ENCODE results near the gene RESP18.

The RESP18 gene

GRCh38 chr2:219358170-219359075, 25.9 kb upstream of the RESP18 start:
- Histone ChIP-seq H3K23ac (ENCODE audit: low read length) (no peak overlapping the region), H4K8ac (ENCODE audit: low read depth, low read length) (no peak overlapping the region), H3K27me3 (ENCODE audit: insufficient read depth, low read length) (peaks cover 19% of the 10 kb centered on the region), H2BK5ac (ENCODE audit: low read depth, low read length, poor library complexity) (no peak overlapping the region), H3K79me2 (ENCODE audit: control insufficient read depth, insufficient read depth, low read length, poor library complexity) (no peaks in the 10 kb centered on the region), H3K4me1 (ENCODE audit: control insufficient read depth in 1 of 2, insufficient read depth in 2 of 2, low read length in 2 of 2) (peaks cover 0 to 4% of the 10 kb centered on the region in 2 experiments), H3K79me1 (ENCODE audit: low read length) (no peaks in the 10 kb centered on the region), H2BK12ac (ENCODE audit: low read length) (no peak overlapping the region), H3K9ac (ENCODE audit: low read length) (no peak overlapping the region), H3K4me2 (ENCODE audit: low read length) (peak overlapping the region; percentile 24), H3K4ac (ENCODE audit: low read depth, low read length) (no peak overlapping the region), H2AK5ac (ENCODE audit: low read length) (no peak overlapping the region), H3K9me3 (ENCODE audit: insufficient read depth, low read depth, low read length) (no peaks in the 10 kb centered on the region), H3K4me3 (ENCODE audit: low read depth, low read length) (no peak overlapping the region), H3K14ac (ENCODE audit: low read length) (no peak overlapping the region), H4K91ac (ENCODE audit: low read depth, low read length) (no peak overlapping the region), H3K18ac (ENCODE audit: low read length) (no peak overlapping the region), H4K12ac (ENCODE audit: low read depth, low read length) (no peak overlapping the region), H3K36me3 (ENCODE audit: control insufficient read depth in 1 of 2, insufficient read depth in 2 of 2, low read length in 2 of 2) (no peaks in the 10 kb centered on the region), H2AFZ (ENCODE audit: insufficient read depth, low read length, poor library complexity) (no peak overlapping the region), H3K27ac (ENCODE audit: low read depth, low read length) (no peak overlapping the region), H2BK120ac (ENCODE audit: insufficient read depth, low read length, poor library complexity) (no peak overlapping the region)
- no CpG with 5 or more reads among the region's 66 CpGs for WGBS (ENCODE audit: extremely low coverage, insufficient coverage, insufficient read length)
- DNase-seq: no peak

DNA sequence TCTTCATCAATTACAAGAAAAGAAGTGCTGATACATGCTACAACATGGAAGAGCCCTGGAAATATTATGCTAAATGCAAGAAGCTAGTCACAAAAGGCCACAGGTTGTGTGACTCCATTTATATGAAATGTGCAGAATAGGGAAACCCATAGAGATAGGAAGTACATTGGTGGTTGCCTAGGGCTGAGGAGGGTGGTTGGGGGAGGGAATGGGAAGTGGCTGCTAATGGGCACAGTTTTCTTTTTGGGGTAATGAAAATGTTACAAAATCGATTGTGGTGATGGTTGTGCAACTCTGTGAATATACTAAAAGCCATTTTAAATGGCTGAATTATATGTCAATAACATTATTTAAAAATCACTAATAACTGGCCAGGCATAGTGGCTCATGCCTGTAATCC, 24.3 kb upstream of the RESP18 start:
- DNase-seq: peak in 1 of 2 donors; percentile 9
- Histone ChIP-seq H2BK5ac (ENCODE audit: low read depth, low read length, poor library complexity) (no peak overlapping the region), H4K8ac (ENCODE audit: low read depth, low read length) (no peak overlapping the region), H3K14ac (ENCODE audit: low read length) (no peak overlapping the region), H3K4me2 (ENCODE audit: low read length) (no peak overlapping the region), H3K79me2 (ENCODE audit: control insufficient read depth, insufficient read depth, low read length, poor library complexity) (no peaks in the 10 kb centered on the region), H2AFZ (ENCODE audit: insufficient read depth, low read length, poor library complexity) (no peak overlapping the region), H4K91ac (ENCODE audit: low read depth, low read length) (no peak overlapping the region), H2BK120ac (ENCODE audit: insufficient read depth, low read length, poor library complexity) (no peak overlapping the region), H3K27me3 (ENCODE audit: insufficient read depth, low read length) (peaks cover 19% of the 10 kb centered on the region), H2AK5ac (ENCODE audit: low read length) (no peak overlapping the region), H3K9ac (ENCODE audit: low read length) (no peak overlapping the region), H3K9me3 (ENCODE audit: insufficient read depth, low read depth, low read length) (no peaks in the 10 kb centered on the region), H3K4me1 (ENCODE audit: control insufficient read depth in 1 of 2, insufficient read depth in 2 of 2, low read length in 2 of 2) (peaks cover 0 to 4% of the 10 kb centered on the region in 2 experiments), H3K4me3 (ENCODE audit: low read depth, low read length) (no peak overlapping the region), H3K18ac (ENCODE audit: low read length) (no peak overlapping the region), H2BK12ac (ENCODE audit: low read length) (no peak overlapping the region), H3K4ac (ENCODE audit: low read depth, low read length) (no peak overlapping the region), H4K12ac (ENCODE audit: low read depth, low read length) (no peak overlapping the region), H3K27ac (ENCODE audit: low read depth, low read length) (no peak overlapping the region), H3K79me1 (ENCODE audit: low read length) (no peaks in the 10 kb centered on the region), H3K23ac (ENCODE audit: low read length) (no peak overlapping the region), H3K36me3 (ENCODE audit: control insufficient read depth in 1 of 2, insufficient read depth in 2 of 2, low read length in 2 of 2) (no peaks in the 10 kb centered on the region)
- no CpG with 5 or more reads among the region's 1 CpG for WGBS (ENCODE audit: extremely low coverage, insufficient coverage, insufficient read length)

GRCh38 chr2:219354582-219354981, 22.0 kb upstream of the RESP18 start:
- H3K18ac ChIP-seq (ENCODE audit: low read length): no peak overlapping the region
- no peak overlapping the region for H3K4me2 ChIP-seq (ENCODE audit: low read length)
- no peak overlapping the region for H3K4ac ChIP-seq (ENCODE audit: low read depth, low read length)
- no peak overlapping the region for H4K8ac ChIP-seq (ENCODE audit: low read depth, low read length)
- no peak overlapping the region for H2BK12ac ChIP-seq (ENCODE audit: low read length)
- H3K23ac ChIP-seq (ENCODE audit: low read length): no peak overlapping the region
- no peak overlapping the region for H3K4me3 ChIP-seq (ENCODE audit: low read depth, low read length)
- no peak overlapping the region for H2AFZ ChIP-seq (ENCODE audit: insufficient read depth, low read length, poor library complexity)
- H3K9me3 ChIP-seq (ENCODE audit: insufficient read depth, low read depth, low read length): no peaks in the 10 kb centered on the region
- H4K91ac ChIP-seq (ENCODE audit: low read depth, low read length): no peak overlapping the region
- no peak overlapping the region for H3K27ac ChIP-seq (ENCODE audit: low read depth, low read length)
- no peak overlapping the region for H2BK120ac ChIP-seq (ENCODE audit: insufficient read depth, low read length, poor library complexity)
- H3K27me3 ChIP-seq (ENCODE audit: insufficient read depth, low read length): peaks cover 17% of the 10 kb centered on the region
- peaks cover 0 to 9% of the 10 kb centered on the region in 2 experiments for H3K4me1 ChIP-seq (ENCODE audit: control insufficient read depth in 1 of 2, insufficient read depth in 2 of 2, low read length in 2 of 2)
- no peak overlapping the region for H4K12ac ChIP-seq (ENCODE audit: low read depth, low read length)
- no peak for DNase-seq
- H2BK5ac ChIP-seq (ENCODE audit: low read depth, low read length, poor library complexity): no peak overlapping the region
- no peak overlapping the region for H3K9ac ChIP-seq (ENCODE audit: low read length)
- no peak overlapping the region for H3K14ac ChIP-seq (ENCODE audit: low read length)
- H2AK5ac ChIP-seq (ENCODE audit: low read length): no peak overlapping the region
- H3K36me3 ChIP-seq (ENCODE audit: control insufficient read depth in 1 of 2, insufficient read depth in 2 of 2, low read length in 2 of 2): no peaks in the 10 kb centered on the region
- H3K79me2 ChIP-seq (ENCODE audit: control insufficient read depth, insufficient read depth, low read length, poor library complexity): no peaks in the 10 kb centered on the region
- WGBS (ENCODE audit: extremely low coverage, insufficient coverage, insufficient read length): no CpG with 5 or more reads among the region's 4 CpGs
- no peaks in the 10 kb centered on the region for H3K79me1 ChIP-seq (ENCODE audit: low read length)

- H2BK12ac ChIP-seq (ENCODE audit: low read length): no peak overlapping the region
- H2BK120ac ChIP-seq (ENCODE audit: insufficient read depth, low read length, poor library complexity): no peak overlapping the region
- H3K4me3 ChIP-seq (ENCODE audit: low read depth, low read length): no peak overlapping the region
- no peak overlapping the region for H3K4ac ChIP-seq (ENCODE audit: low read depth, low read length)
- H3K36me3 ChIP-seq (ENCODE audit: control insufficient read depth in 1 of 2, insufficient read depth in 2 of 2, low read length in 2 of 2): no peaks in the 10 kb centered on the region
- H3K18ac ChIP-seq (ENCODE audit: low read length): no peak overlapping the region
- no peaks in the 10 kb centered on the region for H3K79me1 ChIP-seq (ENCODE audit: low read length)
- no CpG with 5 or more reads among the region's 5 CpGs for WGBS (ENCODE audit: extremely low coverage, insufficient coverage, insufficient read length)
- H3K9me3 ChIP-seq (ENCODE audit: insufficient read depth, low read depth, low read length): no peaks in the 10 kb centered on the region
- no peak overlapping the region for H3K14ac ChIP-seq (ENCODE audit: low read length)
- H4K91ac ChIP-seq (ENCODE audit: low read depth, low read length): no peak overlapping the region
- no peak overlapping the region for H3K27ac ChIP-seq (ENCODE audit: low read depth, low read length)
- no peak overlapping the region for H3K23ac ChIP-seq (ENCODE audit: low read length)
- no peak overlapping the region for H4K12ac ChIP-seq (ENCODE audit: low read depth, low read length)
- H2AK5ac ChIP-seq (ENCODE audit: low read length): no peak overlapping the region
- no peak overlapping the region for H2AFZ ChIP-seq (ENCODE audit: insufficient read depth, low read length, poor library complexity)
- no peak overlapping the region for H3K4me2 ChIP-seq (ENCODE audit: low read length)
- H3K79me2 ChIP-seq (ENCODE audit: control insufficient read depth, insufficient read depth, low read length, poor library complexity): no peaks in the 10 kb centered on the region
- H3K9ac ChIP-seq (ENCODE audit: low read length): no peak overlapping the region
- H2BK5ac ChIP-seq (ENCODE audit: low read depth, low read length, poor library complexity): no peak overlapping the region
- no peak for DNase-seq
- H3K27me3 ChIP-seq (ENCODE audit: insufficient read depth, low read length): peaks cover 3% of the 10 kb centered on the region
- H4K8ac ChIP-seq (ENCODE audit: low read depth, low read length): no peak overlapping the region
- peaks cover 0 to 6% of the 10 kb centered on the region in 2 experiments for H3K4me1 ChIP-seq (ENCODE audit: control insufficient read depth in 1 of 2, insufficient read depth in 2 of 2, low read length in 2 of 2)
Measured at GRCh38 chr2:219353129-219353528, 20.6 kb upstream of the RESP18 start.
